ENCODE results near the gene BFSP2. TPM values are rescaled to one million over a fixed set of nuclear protein-coding genes. Genes with fewer than 3 reads are reported as not detected.

Gene BFSP2
- total RNA-seq, 1 donor from 2014 or later: not detected

DNA sequence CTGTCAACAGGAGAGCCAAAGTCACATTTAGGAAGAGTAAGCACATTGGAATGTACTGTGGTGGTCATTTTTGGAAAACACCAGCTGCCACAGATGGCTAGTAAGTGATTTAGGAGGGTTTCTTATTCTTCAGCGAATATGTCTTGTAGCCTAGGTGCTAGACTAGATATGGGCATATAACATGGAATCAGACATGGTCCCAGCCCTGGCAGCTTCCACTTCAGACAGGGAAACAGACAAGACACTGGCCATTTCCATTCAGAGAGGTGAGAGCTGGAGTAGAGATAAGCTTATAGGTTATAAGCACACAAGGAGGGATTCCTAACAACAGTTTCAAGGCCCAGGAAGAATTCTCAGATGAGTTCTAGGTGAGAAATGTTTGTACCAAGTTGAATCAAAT lies 28.2 kb upstream of the BFSP2 start:
- no peak for DNase-seq (ENCODE audit: low spot score)
- Mint-ChIP-seq H3K4me3 (no peak overlapping the region), H3K36me3 (ENCODE audit: low read depth) (no peaks in the 10 kb centered on the region), H3K4me1 (ENCODE audit: low read depth) (no peaks in the 10 kb centered on the region), H3K9me3 (no peaks in the 10 kb centered on the region), H3K27ac (no peak overlapping the region), H3K27me3 (ENCODE audit: insufficient read depth) (peaks cover 4% of the 10 kb centered on the region)
- intact Hi-C loops (cut with micrococcal nuclease): no loop called here

DNA sequence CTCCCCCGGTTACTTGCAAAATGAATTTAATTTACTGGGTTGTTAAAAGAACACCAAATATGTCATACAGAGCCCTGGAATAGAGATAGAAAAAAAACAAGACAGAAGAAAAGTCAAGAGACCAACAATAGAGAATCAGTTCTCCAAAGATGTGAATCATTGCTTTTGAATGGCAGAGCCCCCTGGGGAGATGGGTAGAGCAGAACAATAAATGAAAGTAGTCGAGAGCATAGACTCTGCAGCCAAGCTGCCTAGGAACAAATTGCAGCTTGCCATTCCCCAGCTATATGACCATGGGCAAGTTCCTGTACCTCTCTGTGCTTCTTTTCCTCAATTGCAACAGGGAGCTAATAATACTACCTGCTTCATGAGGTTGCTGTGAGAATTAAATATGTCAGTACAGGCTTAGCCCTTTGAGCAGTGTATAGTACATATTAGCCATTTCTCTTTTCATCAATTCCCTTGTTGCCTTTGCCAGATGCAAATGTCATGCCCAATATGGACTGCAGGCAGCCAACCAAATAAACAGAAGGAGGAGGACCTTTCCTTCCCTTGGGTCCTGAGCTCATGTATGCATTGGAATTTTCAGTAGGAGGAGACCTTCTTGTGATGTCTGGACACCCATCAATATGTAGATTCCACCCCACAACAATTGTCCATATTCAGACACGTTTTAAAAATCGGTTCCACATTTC lies 25.0 kb upstream of the BFSP2 start:
- H3K27me3 Mint-ChIP-seq (ENCODE audit: insufficient read depth): peaks cover 4% of the 10 kb centered on the region
- no peaks in the 10 kb centered on the region for H3K4me1 Mint-ChIP-seq (ENCODE audit: low read depth)
- DNase-seq (ENCODE audit: low spot score): no peak
- H3K36me3 Mint-ChIP-seq (ENCODE audit: low read depth): no peaks in the 10 kb centered on the region
- H3K4me3 Mint-ChIP-seq: no peak overlapping the region
- H3K27ac Mint-ChIP-seq: no peak overlapping the region
- intact Hi-C loops (cut with micrococcal nuclease): no loop called here
- no peaks in the 10 kb centered on the region for H3K9me3 Mint-ChIP-seq

DNA sequence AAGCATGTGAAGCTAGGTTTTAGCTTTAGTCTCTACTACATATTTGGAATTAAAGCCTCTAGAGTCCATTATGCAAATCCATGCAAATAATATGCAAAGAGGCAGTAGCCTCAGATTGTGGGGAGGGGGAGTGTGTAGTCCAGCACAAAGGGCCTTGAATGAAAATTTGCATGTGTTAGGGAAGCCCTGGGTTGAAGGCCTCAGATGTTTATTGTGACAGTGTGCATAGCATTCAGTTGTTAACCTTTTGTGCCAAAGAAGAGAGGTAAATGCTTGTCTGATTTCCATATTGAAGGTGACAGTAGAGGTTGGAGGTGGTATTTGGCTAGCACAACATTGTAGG lies 24.5 kb upstream of the BFSP2 start:
- no peak overlapping the region for H3K27ac Mint-ChIP-seq
- no peak for DNase-seq (ENCODE audit: low spot score)
- no peaks in the 10 kb centered on the region for H3K9me3 Mint-ChIP-seq
- no peak overlapping the region for H3K4me3 Mint-ChIP-seq
- intact Hi-C loops (cut with micrococcal nuclease): no loop called here
- no peaks in the 10 kb centered on the region for H3K36me3 Mint-ChIP-seq (ENCODE audit: low read depth)
- H3K27me3 Mint-ChIP-seq (ENCODE audit: insufficient read depth): peaks cover 4% of the 10 kb centered on the region
- H3K4me1 Mint-ChIP-seq (ENCODE audit: low read depth): no peaks in the 10 kb centered on the region

- Mint-ChIP-seq H3K9me3 (no peaks in the 10 kb centered on the region), H3K4me3 (no peak overlapping the region), H3K4me1 (ENCODE audit: low read depth) (no peaks in the 10 kb centered on the region), H3K36me3 (ENCODE audit: low read depth) (no peaks in the 10 kb centered on the region), H3K27ac (no peak overlapping the region), H3K27me3 (ENCODE audit: insufficient read depth) (no peaks in the 10 kb centered on the region)
- no peak for DNase-seq (ENCODE audit: low spot score)
- intact Hi-C loops (cut with micrococcal nuclease): loop anchor here (1.0 kb wide), 1 partner anchor 651 kb away; no protein-coding TSS in a partner anchor
These were observed 23.0 kb upstream of the BFSP2 start for GRCh38 chr3:133376810-133377209.

GRCh38 chr3:133377396-133377795 lies 22.5 kb upstream of the BFSP2 start:
- no peaks in the 10 kb centered on the region for H3K27me3 Mint-ChIP-seq (ENCODE audit: insufficient read depth)
- no peaks in the 10 kb centered on the region for H3K4me1 Mint-ChIP-seq (ENCODE audit: low read depth)
- H3K36me3 Mint-ChIP-seq (ENCODE audit: low read depth): no peaks in the 10 kb centered on the region
- no peak overlapping the region for H3K27ac Mint-ChIP-seq
- DNase-seq (ENCODE audit: low spot score): no peak
- intact Hi-C loops (cut with micrococcal nuclease): loop anchor here (1.0 kb wide), 1 partner anchor 651 kb away; no protein-coding TSS in a partner anchor
- H3K4me3 Mint-ChIP-seq: no peak overlapping the region
- H3K9me3 Mint-ChIP-seq: no peaks in the 10 kb centered on the region

DNA sequence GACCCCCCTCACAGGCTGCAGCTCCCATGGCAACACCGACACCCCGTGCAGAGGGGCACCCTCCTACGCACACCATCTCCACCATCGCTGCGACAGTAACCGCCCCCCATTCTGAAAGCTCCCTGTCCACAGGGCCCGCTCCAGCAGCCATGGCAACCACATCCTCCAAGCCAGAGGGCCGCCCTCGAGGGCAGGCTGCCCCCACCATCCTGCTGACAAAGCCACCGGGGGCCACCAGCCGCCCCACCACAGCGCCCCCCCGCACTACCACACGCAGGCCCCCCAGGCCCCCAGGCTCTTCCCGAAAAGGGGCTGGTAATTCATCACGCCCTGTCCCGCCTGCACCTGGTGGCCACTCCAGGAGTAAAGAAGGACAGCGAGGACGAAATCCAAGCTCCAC lies 19.9 kb upstream of the BFSP2 start:
- no peaks in the 10 kb centered on the region for H3K36me3 Mint-ChIP-seq (ENCODE audit: low read depth)
- H3K4me1 Mint-ChIP-seq (ENCODE audit: low read depth): no peaks in the 10 kb centered on the region
- H3K4me3 Mint-ChIP-seq: no peak overlapping the region
- intact Hi-C loops (cut with micrococcal nuclease): no loop called here
- DNase-seq (ENCODE audit: low spot score): no peak
- no peak overlapping the region for H3K27ac Mint-ChIP-seq
- no peaks in the 10 kb centered on the region for H3K9me3 Mint-ChIP-seq
- no peaks in the 10 kb centered on the region for H3K27me3 Mint-ChIP-seq (ENCODE audit: insufficient read depth)

DNA sequence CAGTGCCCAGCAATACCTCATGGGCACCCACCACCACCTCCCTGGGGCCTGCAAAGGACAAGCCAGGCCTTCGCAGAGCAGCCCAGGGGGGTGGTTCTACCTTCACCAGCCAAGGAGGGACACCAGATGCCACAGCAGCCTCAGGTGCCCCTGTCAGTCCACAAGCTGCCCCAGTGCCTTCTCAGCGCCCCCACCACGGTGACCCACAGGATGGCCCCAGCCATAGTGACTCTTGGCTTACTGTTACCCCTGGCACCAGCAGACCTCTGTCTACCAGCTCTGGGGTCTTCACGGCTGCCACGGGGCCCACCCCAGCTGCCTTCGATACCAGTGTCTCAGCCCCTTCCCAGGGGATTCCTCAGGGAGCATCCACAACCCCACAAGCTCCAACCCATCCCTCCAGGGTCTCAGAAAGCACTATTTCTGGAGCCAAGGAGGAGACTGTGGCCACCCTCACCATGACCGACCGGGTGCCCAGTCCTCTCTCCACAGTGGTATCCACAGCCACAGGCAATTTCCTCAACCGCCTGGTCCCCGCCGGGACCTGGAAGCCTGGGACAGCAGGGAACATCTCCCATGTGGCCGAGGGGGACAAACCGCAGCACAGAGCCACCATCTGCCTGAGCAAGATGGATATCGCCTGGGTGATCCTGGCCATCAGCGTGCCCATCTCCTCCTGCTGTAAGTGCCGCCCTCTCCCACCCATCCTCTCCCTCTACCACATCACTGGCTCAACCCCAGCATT lies 19.2 kb upstream of the BFSP2 start:
- no peaks in the 10 kb centered on the region for H3K4me1 Mint-ChIP-seq (ENCODE audit: low read depth)
- H3K36me3 Mint-ChIP-seq (ENCODE audit: low read depth): no peaks in the 10 kb centered on the region
- no peak for DNase-seq (ENCODE audit: low spot score)
- no peak overlapping the region for H3K27ac Mint-ChIP-seq
- H3K27me3 Mint-ChIP-seq (ENCODE audit: insufficient read depth): no peaks in the 10 kb centered on the region
- no peak overlapping the region for H3K4me3 Mint-ChIP-seq
- intact Hi-C loops (cut with micrococcal nuclease): no loop called here
- no peaks in the 10 kb centered on the region for H3K9me3 Mint-ChIP-seq

DNA sequence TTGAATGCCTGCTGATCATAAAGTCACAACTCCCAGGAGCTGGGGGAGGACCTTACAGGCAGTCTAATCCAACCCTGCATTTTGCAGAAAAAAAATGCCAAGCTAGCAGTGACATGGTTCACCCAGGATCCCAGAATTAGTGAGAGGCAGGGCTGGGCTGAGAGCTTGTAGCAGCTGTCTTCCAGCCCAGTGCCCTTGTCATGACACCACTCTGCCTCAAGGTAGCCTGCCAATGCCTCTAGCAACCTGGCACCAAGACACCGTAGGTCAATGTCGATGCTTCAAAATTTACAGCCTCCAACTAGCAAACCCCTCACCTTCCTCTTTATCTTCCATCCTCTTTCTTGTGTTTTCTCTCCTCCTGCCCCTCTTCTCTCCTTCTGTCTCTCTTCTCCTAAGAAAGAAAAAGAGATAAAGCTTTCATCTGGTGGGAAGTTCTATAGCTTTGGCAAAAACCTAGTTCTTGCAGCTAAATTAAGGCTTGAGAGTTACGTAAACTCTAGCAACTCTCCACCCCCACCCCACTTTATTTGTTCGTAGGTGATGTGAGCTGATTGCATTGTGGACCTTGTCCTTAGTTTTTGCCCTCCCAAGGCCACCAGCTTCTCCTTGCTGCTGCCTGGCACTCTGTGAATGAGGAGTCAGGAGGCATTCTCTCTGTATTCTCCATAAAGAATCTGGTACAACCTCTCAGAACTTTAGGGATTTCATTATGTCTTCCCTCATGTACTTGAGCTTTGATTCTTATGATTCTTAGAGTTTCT lies 18.3 kb upstream of the BFSP2 start:
- H3K4me1 Mint-ChIP-seq (ENCODE audit: low read depth): no peaks in the 10 kb centered on the region
- no peak overlapping the region for H3K4me3 Mint-ChIP-seq
- no peaks in the 10 kb centered on the region for H3K9me3 Mint-ChIP-seq
- H3K27me3 Mint-ChIP-seq (ENCODE audit: insufficient read depth): no peaks in the 10 kb centered on the region
- H3K36me3 Mint-ChIP-seq (ENCODE audit: low read depth): no peaks in the 10 kb centered on the region
- intact Hi-C loops (cut with micrococcal nuclease): no loop called here
- no peak overlapping the region for H3K27ac Mint-ChIP-seq
- no peak for DNase-seq (ENCODE audit: low spot score)

DNA sequence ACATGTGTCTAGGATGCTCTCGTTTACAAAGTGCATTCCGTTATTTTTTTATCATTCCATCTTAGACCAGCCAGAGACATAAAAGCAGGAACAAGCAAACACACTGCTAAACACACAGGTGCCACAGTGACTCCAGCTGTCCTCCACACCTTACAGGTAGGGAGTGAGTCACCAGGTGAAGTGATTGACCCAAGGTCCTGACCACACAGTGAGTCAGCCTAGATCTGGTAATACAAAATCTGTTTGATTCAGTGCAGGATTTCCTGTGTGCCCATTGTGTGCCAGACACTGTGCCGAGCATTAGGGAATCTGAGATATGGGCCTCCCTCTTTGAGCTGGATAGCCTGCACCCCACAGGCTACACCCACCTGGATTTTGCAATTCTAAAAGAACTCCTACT lies 16.7 kb upstream of the BFSP2 start:
- Mint-ChIP-seq H3K9me3 (no peaks in the 10 kb centered on the region), H3K36me3 (ENCODE audit: low read depth) (no peaks in the 10 kb centered on the region), H3K4me1 (ENCODE audit: low read depth) (no peaks in the 10 kb centered on the region), H3K4me3 (no peak overlapping the region), H3K27me3 (ENCODE audit: insufficient read depth) (no peaks in the 10 kb centered on the region), H3K27ac (no peak overlapping the region)
- intact Hi-C loops (cut with micrococcal nuclease): no loop called here
- no peak for DNase-seq (ENCODE audit: low spot score)

DNA sequence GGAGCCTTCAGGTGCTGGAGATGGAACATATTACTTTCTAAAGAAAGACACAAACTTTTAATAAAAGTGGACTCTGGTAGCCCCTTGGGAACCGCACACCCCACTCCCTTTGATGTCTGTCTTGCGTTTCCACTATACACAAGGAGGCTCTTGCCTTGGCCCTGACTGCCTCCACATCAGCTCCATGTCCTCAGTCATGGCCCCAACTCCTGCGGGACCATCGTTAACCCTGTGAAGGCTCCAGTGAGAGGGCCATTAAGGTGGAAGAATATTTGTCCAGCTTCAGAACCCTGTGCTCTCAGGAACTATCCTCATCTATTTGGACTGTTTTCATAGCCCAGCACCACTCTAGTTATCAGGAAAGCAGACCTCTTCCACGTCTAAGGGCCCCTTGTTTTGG lies 16.1 kb upstream of the BFSP2 start:
- Mint-ChIP-seq H3K4me1 (ENCODE audit: low read depth) (no peaks in the 10 kb centered on the region), H3K27ac (no peak overlapping the region), H3K27me3 (ENCODE audit: insufficient read depth) (no peaks in the 10 kb centered on the region), H3K9me3 (no peaks in the 10 kb centered on the region), H3K4me3 (no peak overlapping the region), H3K36me3 (ENCODE audit: low read depth) (no peaks in the 10 kb centered on the region)
- intact Hi-C loops (cut with micrococcal nuclease): loop anchor here (1.0 kb wide), 1 partner anchor 657 kb away; no protein-coding TSS in a partner anchor
- no peak for DNase-seq (ENCODE audit: low spot score)

DNA sequence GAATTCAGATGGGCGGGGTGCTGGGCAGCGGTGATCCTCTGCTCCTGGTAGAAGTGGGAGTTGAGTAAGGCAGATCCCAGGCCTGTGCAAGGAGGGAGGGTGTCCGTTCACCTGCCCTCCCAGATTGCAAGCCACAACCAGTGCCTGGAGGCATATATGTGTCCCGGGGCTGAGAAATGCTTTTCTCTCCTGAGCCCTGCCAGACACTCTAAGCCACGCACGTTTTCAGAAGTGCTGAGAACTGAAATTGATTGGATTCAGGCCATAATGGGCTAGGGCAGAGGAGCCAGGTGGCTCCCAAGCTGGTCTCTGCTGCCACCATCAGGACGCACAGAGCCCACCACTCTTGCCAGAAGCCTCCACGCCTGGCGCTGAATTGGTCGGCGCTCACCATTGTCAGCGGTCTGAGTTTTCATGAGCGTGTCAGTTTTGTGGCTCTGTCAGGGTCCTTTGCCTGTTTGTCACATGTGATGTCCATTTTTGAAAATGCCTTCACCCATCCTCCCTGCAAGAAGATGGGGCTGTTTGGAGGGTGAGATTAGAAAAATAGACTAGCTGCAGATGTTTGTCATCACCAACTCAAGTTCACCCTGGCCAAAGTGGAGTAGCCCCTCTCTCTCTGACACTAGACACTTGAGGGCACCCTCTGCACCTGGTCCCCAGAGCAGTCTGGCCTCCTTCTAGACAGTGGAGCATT lies 15.4 kb upstream of the BFSP2 start:
- intact Hi-C loops (cut with micrococcal nuclease): loop anchor here (1.0 to 5.0 kb wide), 2 partner anchors 342 to 658 kb away; no protein-coding TSS in a partner anchor
- H3K36me3 Mint-ChIP-seq (ENCODE audit: low read depth): no peaks in the 10 kb centered on the region

DNA sequence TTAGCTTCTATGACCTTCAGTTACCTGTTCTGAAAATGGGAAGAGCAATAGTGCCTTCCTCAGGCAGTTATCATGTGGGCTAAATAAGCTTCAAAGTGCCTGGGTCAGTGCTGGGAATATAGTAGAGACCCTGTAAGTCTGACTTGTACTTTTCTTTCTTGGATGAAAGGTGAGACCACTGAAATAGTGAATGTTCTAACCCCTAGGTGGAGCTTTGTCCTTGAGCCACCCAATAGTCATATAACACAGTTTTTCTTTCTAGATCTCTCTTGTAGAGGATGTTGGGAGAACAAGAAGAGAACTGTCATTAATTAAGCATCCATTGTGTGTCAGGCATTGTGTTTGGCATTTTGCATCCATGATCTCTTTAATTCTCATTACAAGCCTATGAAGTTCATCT lies 13.0 kb upstream of the BFSP2 start:
- Mint-ChIP-seq H3K4me3 (no peak overlapping the region), H3K4me1 (ENCODE audit: low read depth) (no peaks in the 10 kb centered on the region), H3K36me3 (ENCODE audit: low read depth) (no peaks in the 10 kb centered on the region), H3K27me3 (ENCODE audit: insufficient read depth) (no peaks in the 10 kb centered on the region), H3K9me3 (no peaks in the 10 kb centered on the region), H3K27ac (no peak overlapping the region)
- intact Hi-C loops (cut with micrococcal nuclease): loop anchor here (5.0 kb wide), 1 partner anchor 345 kb away; no protein-coding TSS in a partner anchor
- no peak for DNase-seq (ENCODE audit: low spot score)

More for the DNA sequence above, 15.4 kb upstream of the BFSP2 start:
- H3K27ac Mint-ChIP-seq: no peak overlapping the region
- H3K9me3 Mint-ChIP-seq: no peaks in the 10 kb centered on the region
- DNase-seq (ENCODE audit: low spot score): no peak
- H3K27me3 Mint-ChIP-seq (ENCODE audit: insufficient read depth): no peaks in the 10 kb centered on the region
- no peaks in the 10 kb centered on the region for H3K4me1 Mint-ChIP-seq (ENCODE audit: low read depth)
- H3K4me3 Mint-ChIP-seq: no peak overlapping the region

All from activated T-helper 1 cell treated with anti-CD3 and anti-CD28 coated beads, Interleukin-12 subunit alpha, Interleukin-12 subunit beta, Interleukin-2, Interleukin-4 antibody, amounts not matched to agents 30 ng/mL and 10 ng/mL and 1 ng/mL, durations not matched to agents 14 hours and 24 hours and 36 hours (primary cell).